A375 (cell line): Measurements from ENCODE around the gene LILRA1. TPM values are rescaled to one million over a fixed set of nuclear protein-coding genes. Genes with fewer than 3 reads are reported as not detected.

Source experiments
- small RNA-seq: library from RNA; depleted of rRNA; stranded (forward); fragments of <200 nt; gene quantifications from one replicate; pipeline ENCODE3, GENCODE V24; 2014
- total RNA-seq: library from RNA; depleted of rRNA; stranded (reverse); fragments of >200 nt; shearing (Covaris generic); gene quantifications from 2 replicates; pipeline ENCODE4 v1.2.3, GENCODE V29; 2014; rRNA removed

Gene LILRA1
- total RNA-seq: not detected in 2 replicates

GRCh38 chr19:54593445-54593844 is at the start of gene LILRA1:
LILRA1 (plus strand) TSS chr19:54593632; CDS start chr19:54594245, 613 bp downstream.

DNA sequence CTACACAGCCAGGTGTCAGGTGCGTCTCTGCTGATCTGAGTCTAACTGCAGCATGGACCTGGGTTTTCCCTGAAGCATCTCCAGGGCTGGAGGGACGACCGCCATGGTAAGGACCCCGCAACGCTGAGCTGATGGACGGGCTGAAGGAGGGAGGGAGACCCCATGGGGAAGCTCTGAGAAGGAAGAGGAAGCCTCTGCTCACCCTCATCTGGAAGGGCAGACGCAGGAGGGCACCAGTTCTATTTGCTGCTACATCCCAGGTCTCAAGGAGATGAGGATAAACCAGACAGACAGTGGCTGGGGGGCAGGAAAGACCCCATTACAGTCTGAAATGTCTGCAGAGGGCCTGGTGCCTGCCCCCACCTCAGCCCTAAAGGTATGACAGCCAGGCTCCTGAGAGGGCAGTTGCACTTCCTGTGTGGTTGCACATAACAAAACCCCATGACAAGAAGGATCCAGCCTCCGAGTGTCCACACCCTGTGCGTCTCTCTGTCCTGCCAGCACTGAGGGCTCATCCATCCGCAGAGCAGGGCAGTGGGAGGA is 20.0 kb upstream of the LILRA1 start, which contains the start of gene LILRA2:
LILRA2 (plus strand) TSS at position 461 of the 543 bp plus-strand sequence. CDS start 89 bp downstream, outside the sequence.

GRCh38 chr19:54630262-54630661 is 36.8 kb downstream of the LILRA1 start, which contains the start of gene LILRB1:
LILRB1 (plus strand) TSS chr19:54630484; CDS start chr19:54631074, 590 bp downstream.

Small RNAs within 50 kb of the gene (small RNA-seq; reads per million reads assigned to genes)
- gene AC245036.2: not detected
- not detected for gene AC245036.3
- gene MIR8061: not detected

Other genes starting within 250 kb of the LILRA1 start
- 0.32 TPM in 1 of 2 replicates, not detected in the other for gene LAIR1, start 228.7 kb upstream of the LILRA1 start, total RNA-seq
- 0.27 and 2.3 TPM in 2 replicates for gene TTYH1, start 178.2 kb upstream of the LILRA1 start, total RNA-seq
- gene LENG8, start 144.4 kb upstream of the LILRA1 start, total RNA-seq: 45.7 and 64.1 TPM in 2 replicates
- gene LENG9, start 129.9 kb upstream of the LILRA1 start, total RNA-seq: 12.7 and 13.7 TPM in 2 replicates
- 6.3 and 6.6 TPM in 2 replicates for gene CDC42EP5, start 120.3 kb upstream of the LILRA1 start, total RNA-seq
- gene LAIR2, start 90.8 kb upstream of the LILRA1 start, total RNA-seq: not detected in 2 replicates
- not detected in 2 replicates for gene LILRA2, start 19.8 kb upstream of the LILRA1 start, total RNA-seq
- not detected in 2 replicates for gene LILRB1, start 36.9 kb downstream of the LILRA1 start, total RNA-seq
- gene LILRB4, start 69.4 kb downstream of the LILRA1 start, total RNA-seq: not detected in 2 replicates
- not detected in 2 replicates for gene KIR3DL3, start 130.8 kb downstream of the LILRA1 start, total RNA-seq
- gene KIR2DL3, start 144.9 kb downstream of the LILRA1 start, total RNA-seq: not detected in 2 replicates
- not detected in 2 replicates for gene KIR2DL1, start 176.2 kb downstream of the LILRA1 start, total RNA-seq
- not detected in 2 replicates for gene KIR2DL4, start 210.0 kb downstream of the LILRA1 start, total RNA-seq
- gene KIR3DL1, start 222.8 kb downstream of the LILRA1 start, total RNA-seq: not detected in 2 replicates
- not detected in 2 replicates for gene KIR2DS4, start 239.0 kb downstream of the LILRA1 start, total RNA-seq